ENCODE measurements around the gene HJV.

GRCh38 chr1:146046664-146047063 is 25.1 kb upstream of the HJV start:
- TF ChIP-seq CTCF (IDR thresholded peaks at IDR 0.05 in 4 of 5, conservative IDR thresholded peaks at IDR 0.05 in 1 of 5) (no peak), POLR2A (IDR thresholded peaks at IDR 0.05) (no peak)
